GM19043 (cell line): Measurements from ENCODE around the gene DCAF7.

Experiments
- ATAC-seq: cut with Tn5 transposase; IDR thresholded peaks from one replicate; pipeline ENCODE4 v1.9.1; 2021; ENCODE audit warnings: low read depth; ENCODE audit not compliant: unreplicated experiment

The DCAF7 gene

GRCh38 chr17:63623786-63624530 is 73.7 kb downstream of the DCAF7 start:
- ATAC-seq, result no peak

- ATAC-seq, result no peak
Measured at GRCh38 chr17:63624531-63624880, 74.2 kb downstream of the DCAF7 start.

GRCh38 chr17:63626551-63627180 is 76.4 kb downstream of the DCAF7 start:
- ATAC-seq, result no peak

- ATAC-seq, result no peak
Measured at GRCh38 chr17:63629627-63630026, 79.3 kb downstream of the DCAF7 start.

GRCh38 chr17:63631062-63631461 is 80.8 kb downstream of the DCAF7 start:
- ATAC-seq, result no peak

GRCh38 chr17:63631626-63632025 is 81.3 kb downstream of the DCAF7 start:
- ATAC-seq, result no peak

GRCh38 chr17:63633742-63634141 is 83.5 kb downstream of the DCAF7 start:
- no peak for ATAC-seq

GRCh38 chr17:63634163-63634562 is 83.9 kb downstream of the DCAF7 start:
- no peak for ATAC-seq

GRCh38 chr17:63634816-63635215 is 84.5 kb downstream of the DCAF7 start:
- no peak for ATAC-seq

GRCh38 chr17:63635290-63635689 is 85.0 kb downstream of the DCAF7 start:
- ATAC-seq, result no peak

- no peak for ATAC-seq
Measured at GRCh38 chr17:63635787-63636186, 85.5 kb downstream of the DCAF7 start.

GRCh38 chr17:63639125-63639524 is 88.8 kb downstream of the DCAF7 start:
- ATAC-seq, result no peak

- ATAC-seq, result no peak
Measured at GRCh38 chr17:63640038-63640437, 89.8 kb downstream of the DCAF7 start.

GRCh38 chr17:63641692-63642448 is 91.6 kb downstream of the DCAF7 start:
- no peak for ATAC-seq
